ENCODE measurements around the gene AGAP2. TPM values are rescaled to one million over a fixed set of nuclear protein-coding genes. Genes with fewer than 3 reads are reported as not detected.

Gene AGAP2
- total RNA-seq, 1 experiment from 2014 or later, result 11.3 TPM

Other genes with a start within 250 kb of the AGAP2 start
- gene DDIT3, start 218.2 kb downstream of the AGAP2 start, total RNA-seq (2014; rRNA removed; shearing (Covaris generic)), result 23.7 and 24.6 TPM in 2 replicates
- gene MBD6, start 215.9 kb downstream of the AGAP2 start, total RNA-seq (2014; rRNA removed; shearing (Covaris generic)), result 1.4 and 2.1 TPM in 2 replicates
- 158 and 162 TPM in 2 replicates for gene DCTN2, start 191.6 kb downstream of the AGAP2 start, total RNA-seq (2014; rRNA removed; shearing (Covaris generic))
- not detected in 2 replicates for gene KIF5A, start 188.7 kb downstream of the AGAP2 start, total RNA-seq (2014; rRNA removed; shearing (Covaris generic))
- 19.4 and 25.2 TPM in 2 replicates for gene PIP4K2C, start 147.6 kb downstream of the AGAP2 start, total RNA-seq (2014; rRNA removed; shearing (Covaris generic))
- gene DTX3, start 133.9 kb downstream of the AGAP2 start, total RNA-seq (2014; rRNA removed; shearing (Covaris generic)), result 21.9 and 23.0 TPM in 2 replicates
- 4.6 and 5.7 TPM in 2 replicates for gene ARHGEF25, start 127.3 kb downstream of the AGAP2 start, total RNA-seq (2014; rRNA removed; shearing (Covaris generic))
- gene B4GALNT1, start 105.5 kb downstream of the AGAP2 start, total RNA-seq (2014; rRNA removed; shearing (Covaris generic)), result 12.4 and 19.8 TPM in 2 replicates
- gene OS9, start 44.6 kb downstream of the AGAP2 start, total RNA-seq (2014; rRNA removed; shearing (Covaris generic)), result 106 and 134 TPM in 2 replicates
- 30.5 and 46.9 TPM in 2 replicates for gene TSPAN31, start 6.3 kb upstream of the AGAP2 start, total RNA-seq (2014; rRNA removed; shearing (Covaris generic))
- gene CDK4, start 13.6 kb upstream of the AGAP2 start, total RNA-seq (2014; rRNA removed; shearing (Covaris generic)), result 721 and 790 TPM in 2 replicates
- gene MARCHF9, start 16.4 kb upstream of the AGAP2 start, total RNA-seq (2014; rRNA removed; shearing (Covaris generic)), result 7.2 and 14.2 TPM in 2 replicates
- 0.18 and 3.9 TPM in 2 replicates for gene CYP27B1, start 28.3 kb upstream of the AGAP2 start, total RNA-seq (2014; rRNA removed; shearing (Covaris generic))
- 15.6 and 30.1 TPM in 2 replicates for gene METTL1, start 33.4 kb upstream of the AGAP2 start, total RNA-seq (2014; rRNA removed; shearing (Covaris generic))
- 5.1 and 7.0 TPM in 2 replicates for gene EEF1AKMT3, start 33.9 kb upstream of the AGAP2 start, total RNA-seq (2014; rRNA removed; shearing (Covaris generic))
- gene TSFM, start 44.0 kb upstream of the AGAP2 start, total RNA-seq (2014; rRNA removed; shearing (Covaris generic)), result 73.7 and 75.2 TPM in 2 replicates
- gene AVIL, start 80.0 kb upstream of the AGAP2 start, total RNA-seq (2014; rRNA removed; shearing (Covaris generic)), result 0.12 and 0.71 TPM in 2 replicates
- 64.1 and 78.6 TPM in 2 replicates for gene CTDSP2, start 108.0 kb upstream of the AGAP2 start, total RNA-seq (2014; rRNA removed; shearing (Covaris generic))
- gene ATP23, start 202.8 kb upstream of the AGAP2 start, total RNA-seq (2014; rRNA removed; shearing (Covaris generic)), result 16.9 and 35.0 TPM in 2 replicates